GM19239 (cell line): ENCODE measurements around the gene YIPF3.
"Not testable (repeated sequence)": the region's sequence is repeated elsewhere in the genome, so short reads cannot be mapped to it uniquely, and the experiment has no call there.

Source experiments
- DNase-seq: peaks from one replicate; pipeline ENCODE4 v3.0.0; 2011; ENCODE audit warnings: low spot score; ENCODE audit not compliant: insufficient read length
- FAIRE-seq: peaks from 2 replicates; lab custom pipeline; 2011; peaks lifted over from hg19 to GRCh38; lab: Jason Lieb, UNC

Gene YIPF3

DNA sequence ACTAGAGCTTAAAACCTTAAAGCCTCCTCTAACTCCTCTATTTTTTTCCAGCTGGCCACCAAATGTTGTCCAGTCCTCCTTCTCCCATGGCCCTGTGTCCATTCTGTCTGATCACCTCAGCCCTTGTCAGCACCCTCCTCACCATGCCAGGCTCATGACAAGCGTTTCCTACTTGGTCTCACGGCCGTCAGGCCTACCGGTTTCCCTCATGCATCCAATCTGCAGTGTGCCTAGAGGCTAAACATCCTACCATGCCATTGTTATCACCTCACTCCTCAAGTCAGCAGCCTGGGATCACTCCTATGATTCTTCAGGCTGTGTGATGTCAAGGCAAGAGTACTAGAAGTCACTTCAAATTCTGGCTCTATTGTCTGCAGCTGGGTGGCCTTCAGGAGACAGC, 49.0 kb downstream of the YIPF3 start:
- no peak for FAIRE-seq
- no peak for DNase-seq

- DNase-seq, FAIRE-seq: not testable (repeated sequence)
Observed at GRCh38 chr6:43467265-43467664, 49.5 kb downstream of the YIPF3 start.

DNA sequence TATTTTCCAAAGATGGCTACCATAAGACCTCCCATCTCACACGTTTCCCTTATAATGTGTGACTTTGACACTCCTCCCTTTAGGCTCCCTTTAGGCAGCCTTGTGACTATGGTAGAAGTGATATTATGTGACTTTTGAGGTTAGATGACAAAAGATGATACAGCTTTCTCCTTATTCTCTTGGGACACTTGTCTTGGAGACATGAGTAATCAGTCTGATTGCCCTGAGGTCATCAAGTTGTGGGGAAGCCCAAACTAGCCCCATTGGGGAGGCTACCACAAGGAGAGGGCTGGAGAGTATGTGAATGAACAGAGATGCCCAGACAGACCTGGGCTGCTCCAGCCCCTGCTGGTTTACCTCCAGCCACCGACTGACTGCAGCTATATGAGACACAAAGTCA, 50.8 kb downstream of the YIPF3 start:
- no peak for FAIRE-seq
- DNase-seq, result no peak

GRCh38 chr6:43464337-43464736, 52.4 kb downstream of the YIPF3 start:
- no peak for FAIRE-seq
- DNase-seq, result no peak

GRCh38 chr6:43461936-43462335, 54.8 kb downstream of the YIPF3 start:
- DNase-seq (no peak), FAIRE-seq (no peak)
